ENCODE measurements around the gene FOXN3. TPM values are rescaled to one million over a fixed set of nuclear protein-coding genes. Genes with fewer than 3 reads are reported as not detected.

Gene FOXN3
- total RNA-seq, 4 donors from 2014 or later, result 118 to 211 (median 167) TPM

DNA sequence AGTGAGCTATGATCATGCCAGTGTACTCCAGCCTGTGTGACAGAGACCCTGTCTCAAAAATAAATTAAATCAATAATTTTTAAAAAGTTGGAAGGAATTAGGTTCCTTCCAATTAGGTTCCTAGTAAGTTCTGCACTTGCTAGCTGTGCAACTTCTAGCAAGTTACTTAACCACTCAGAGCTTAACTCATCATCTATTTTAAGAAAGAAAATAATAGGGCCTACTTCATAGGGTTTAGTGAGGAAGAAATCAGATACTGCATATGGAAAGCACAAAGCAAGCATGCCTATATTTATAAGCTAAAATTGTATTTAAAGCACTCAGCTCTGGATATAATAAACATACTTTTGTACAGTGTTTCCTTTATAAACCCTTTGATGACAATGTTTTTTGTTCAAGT is 10.7 kb downstream of the FOXN3 start:
- intact Hi-C loops (cut with DNase I; ENCODE audit: low total_unique reads), result loop anchor here (10.0 kb wide), 1 partner anchor 222 kb away; no protein-coding TSS in a partner anchor

DNA sequence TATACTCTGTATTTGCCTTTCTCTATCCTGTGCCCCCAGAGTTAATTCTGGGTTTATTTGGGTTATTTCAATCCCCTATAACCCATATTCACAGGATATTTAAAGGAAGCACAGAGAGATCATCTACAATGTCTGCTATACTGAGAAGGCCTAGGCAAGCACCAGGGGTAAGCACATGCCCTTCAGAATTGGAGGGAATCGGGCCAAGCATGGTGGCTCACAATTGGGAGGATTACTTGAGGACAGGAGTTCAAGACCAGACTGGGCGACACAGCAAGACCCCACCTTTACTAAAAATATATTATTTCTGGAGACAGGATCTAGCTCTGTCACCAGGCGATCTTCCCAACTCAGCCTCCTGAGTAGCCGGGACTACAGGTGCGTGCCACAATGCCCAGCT is 11.3 kb downstream of the FOXN3 start:
- TF ChIP-seq, protein P1, sequence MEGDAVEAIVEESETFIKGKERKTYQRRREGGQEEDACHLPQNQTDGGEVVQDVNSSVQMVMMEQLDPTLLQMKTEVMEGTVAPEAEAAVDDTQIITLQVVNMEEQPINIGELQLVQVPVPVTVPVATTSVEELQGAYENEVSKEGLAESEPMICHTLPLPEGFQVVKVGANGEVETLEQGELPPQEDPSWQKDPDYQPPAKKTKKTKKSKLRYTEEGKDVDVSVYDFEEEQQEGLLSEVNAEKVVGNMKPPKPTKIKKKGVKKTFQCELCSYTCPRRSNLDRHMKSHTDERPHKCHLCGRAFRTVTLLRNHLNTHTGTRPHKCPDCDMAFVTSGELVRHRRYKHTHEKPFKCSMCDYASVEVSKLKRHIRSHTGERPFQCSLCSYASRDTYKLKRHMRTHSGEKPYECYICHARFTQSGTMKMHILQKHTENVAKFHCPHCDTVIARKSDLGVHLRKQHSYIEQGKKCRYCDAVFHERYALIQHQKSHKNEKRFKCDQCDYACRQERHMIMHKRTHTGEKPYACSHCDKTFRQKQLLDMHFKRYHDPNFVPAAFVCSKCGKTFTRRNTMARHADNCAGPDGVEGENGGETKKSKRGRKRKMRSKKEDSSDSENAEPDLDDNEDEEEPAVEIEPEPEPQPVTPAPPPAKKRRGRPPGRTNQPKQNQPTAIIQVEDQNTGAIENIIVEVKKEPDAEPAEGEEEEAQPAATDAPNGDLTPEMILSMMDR (IDR thresholded peaks at IDR 0.05), result no peak
- no peak for TF ChIP-seq POLR2A (IDR thresholded peaks at IDR 0.05)
- intact Hi-C loops (cut with DNase I; ENCODE audit: low total_unique reads), result loop anchor here (10.0 kb wide), 1 partner anchor 221 kb away; no protein-coding TSS in a partner anchor
- no peak overlapping the region for H3K4me3 ChIP-seq (ENCODE audit: low read depth, poor library complexity, severe bottlenecking)
- 87 to 96% methylated on average over 5 of the region's 5 CpGs for WGBS, 2 donors
- DNase-seq (ENCODE audit: low spot score in 2 of 2), result no peak

More for the DNA sequence above, 10.7 kb downstream of the FOXN3 start:
- H3K4me3 ChIP-seq (ENCODE audit: low read depth, poor library complexity, severe bottlenecking), result no peak overlapping the region
- DNase-seq (ENCODE audit: low spot score in 2 of 2), result no peak
- TF ChIP-seq, protein P1 (IDR thresholded peaks at IDR 0.05), result no peak
- no peak for TF ChIP-seq POLR2A (IDR thresholded peaks at IDR 0.05)

DNA sequence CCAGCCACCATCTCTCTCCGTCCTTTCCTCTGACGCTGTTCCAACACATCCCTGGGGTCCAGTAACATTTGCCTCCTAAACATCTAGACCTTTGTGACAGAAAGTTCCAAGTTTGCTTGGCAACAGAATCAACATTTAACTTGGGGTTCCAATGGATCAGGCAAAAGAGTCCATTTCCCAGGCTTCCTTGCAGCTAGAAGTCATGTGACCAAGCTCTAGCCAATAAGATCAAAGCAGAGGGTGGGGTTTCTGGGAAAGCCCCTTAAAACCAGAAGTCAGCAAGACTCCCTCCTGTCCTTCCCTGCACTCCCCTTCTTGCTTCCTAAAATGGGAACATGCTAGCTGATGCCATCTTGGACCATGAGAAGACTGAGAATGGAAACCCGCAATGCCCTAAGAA is 14.7 kb downstream of the FOXN3 start:
- TF ChIP-seq POLR2A (IDR thresholded peaks at IDR 0.05), result no peak
- TF ChIP-seq, protein P1 (IDR thresholded peaks at IDR 0.05), result no peak
- H3K4me3 ChIP-seq (ENCODE audit: low read depth, poor library complexity, severe bottlenecking), result no peak overlapping the region
- no peak for DNase-seq (ENCODE audit: low spot score in 2 of 2)
- intact Hi-C loops (cut with DNase I; ENCODE audit: low total_unique reads), result loop anchor here (10.0 kb wide), 1 partner anchor 218 kb away; no protein-coding TSS in a partner anchor
- 89 to 93% methylated on average over 3 of the region's 3 CpGs for WGBS, 2 donors

DNA sequence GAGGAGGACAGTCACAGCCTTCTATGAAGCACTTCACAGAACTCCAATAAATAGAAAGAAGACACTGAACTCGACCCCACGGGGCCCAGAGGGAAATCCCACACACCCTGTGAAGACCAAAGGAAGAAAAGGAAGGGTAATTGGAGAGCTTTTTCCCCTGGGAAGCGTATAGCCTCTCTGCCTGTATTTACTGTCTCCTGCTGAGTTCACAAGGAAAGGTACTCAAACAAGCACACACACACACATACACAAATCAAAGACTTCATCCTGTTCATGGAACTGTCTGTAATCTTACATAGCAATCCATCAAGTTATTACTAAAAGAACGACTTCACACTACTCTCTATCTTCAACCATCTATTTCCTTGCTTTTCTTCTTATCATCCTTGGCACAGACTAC is 15.3 kb downstream of the FOXN3 start:
- H3K4me3 ChIP-seq (ENCODE audit: low read depth, poor library complexity, severe bottlenecking), result no peak overlapping the region
- WGBS, 2 donors, result 56 to 59% methylated on average over 4 of the region's 4 CpGs
- intact Hi-C loops (cut with DNase I; ENCODE audit: low total_unique reads), result loop anchor here (10.0 kb wide), 1 partner anchor 217 kb away; no protein-coding TSS in a partner anchor
- DNase-seq (ENCODE audit: low spot score in 2 of 2), result no peak
- TF ChIP-seq POLR2A (IDR thresholded peaks at IDR 0.05), result no peak

- TF ChIP-seq, protein P1 (IDR thresholded peaks at IDR 0.05), result no peak
- 93 to 95% methylated on average over 5 of the region's 5 CpGs for WGBS, 2 donors
- intact Hi-C loops (cut with DNase I; ENCODE audit: low total_unique reads), result loop anchor here (10.0 kb wide), 1 partner anchor 216 kb away; no protein-coding TSS in a partner anchor
- no peak overlapping the region for H3K4me3 ChIP-seq (ENCODE audit: low read depth, poor library complexity, severe bottlenecking)
- DNase-seq (ENCODE audit: low spot score in 2 of 2), result no peak
Observed at GRCh38 chr14:89401241-89401640, 15.8 kb downstream of the FOXN3 start.

DNA sequence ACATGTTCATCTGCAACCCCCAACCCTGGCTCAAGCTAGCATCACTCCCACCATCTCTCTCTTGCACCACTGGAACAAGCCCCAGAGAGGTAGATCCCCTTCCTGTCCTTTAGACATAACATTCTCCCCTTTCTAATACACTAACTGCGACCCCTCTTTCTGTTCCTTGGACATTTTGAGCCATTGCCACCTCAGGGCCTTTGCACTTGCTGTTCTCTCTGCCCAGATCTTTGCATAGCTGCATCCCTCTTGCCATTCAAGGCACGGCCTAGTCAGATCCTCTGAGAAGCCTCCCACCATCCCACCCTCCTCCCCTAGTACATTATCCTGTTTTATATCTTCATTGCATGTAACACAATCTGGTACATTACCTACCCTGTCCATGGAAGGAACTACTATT is 16.5 kb downstream of the FOXN3 start:
- WGBS, 2 donors, result 93 to 100% methylated on average over 2 of the region's 2 CpGs
- DNase-seq (ENCODE audit: low spot score in 2 of 2), result no peak
- intact Hi-C loops (cut with DNase I; ENCODE audit: low total_unique reads), result loop anchor here (10.0 kb wide), 1 partner anchor 216 kb away; no protein-coding TSS in a partner anchor
- no peak for TF ChIP-seq POLR2A (IDR thresholded peaks at IDR 0.05)
- TF ChIP-seq, protein P1 (IDR thresholded peaks at IDR 0.05), result no peak
- no peak overlapping the region for H3K4me3 ChIP-seq (ENCODE audit: low read depth, poor library complexity, severe bottlenecking)

All from lower leg skin (tissue), 4 donors.